Measurements from ENCODE around the gene SURF6.
A peak's percentile ranks its signal among the peaks of the same experiment; 100 is the strongest.
"Not testable (repeated sequence)": the region's sequence is repeated elsewhere in the genome, so short reads cannot be mapped to it uniquely, and the experiment has no call there.

Gene SURF6
- 80.3 to 120 reads per million in 2 experiments for total RNA-seq

DNA sequence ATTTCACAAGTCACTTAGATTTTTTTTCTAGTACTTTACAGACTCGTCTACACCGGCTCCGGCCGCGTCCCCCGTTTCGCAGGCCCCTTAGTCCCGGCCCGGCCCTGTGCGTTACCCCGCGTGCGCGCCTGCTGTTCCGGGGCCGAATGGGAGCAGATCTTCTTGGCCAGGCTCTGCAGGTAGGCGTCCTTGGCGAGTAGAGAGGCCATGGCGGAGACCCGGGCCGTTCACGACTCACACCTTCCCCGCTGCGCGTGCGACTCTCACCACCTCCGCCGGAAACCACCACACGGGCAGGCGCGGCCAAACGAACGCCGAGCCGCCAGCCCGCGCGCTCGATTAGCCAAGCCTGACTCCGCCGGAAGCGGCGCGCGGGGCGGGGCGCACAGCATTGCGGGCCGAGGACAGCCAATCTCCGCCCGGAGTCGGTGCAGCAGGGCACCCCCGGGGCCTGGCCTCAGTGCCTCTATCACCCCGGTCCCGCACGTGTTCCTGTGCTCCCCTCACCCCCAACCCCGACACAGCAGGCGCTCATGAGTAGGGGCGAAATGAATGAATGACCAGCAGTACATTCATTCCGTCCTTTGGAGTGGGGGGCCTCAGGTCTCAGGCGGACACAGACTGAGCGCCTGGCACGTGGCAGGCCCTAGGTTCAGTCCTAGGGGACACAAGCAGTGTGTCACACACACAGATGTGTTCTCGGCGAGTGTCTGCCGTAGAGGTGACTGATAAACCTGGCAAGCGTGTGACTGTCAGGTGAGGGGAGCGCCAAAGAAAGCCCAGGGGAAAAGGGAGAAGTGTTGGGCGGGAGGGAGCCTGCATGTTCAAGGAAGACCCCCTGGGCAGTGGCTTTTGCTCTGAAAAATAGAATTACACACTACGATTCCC lies at the start of gene SURF6:
SURF6 (minus strand) TSS at position 265 of the 888 bp plus-strand sequence; CDS start at position 209, 56 bp downstream.
- peak; percentile 91 for DNase-seq (ENCODE audit: low read depth)

DNA sequence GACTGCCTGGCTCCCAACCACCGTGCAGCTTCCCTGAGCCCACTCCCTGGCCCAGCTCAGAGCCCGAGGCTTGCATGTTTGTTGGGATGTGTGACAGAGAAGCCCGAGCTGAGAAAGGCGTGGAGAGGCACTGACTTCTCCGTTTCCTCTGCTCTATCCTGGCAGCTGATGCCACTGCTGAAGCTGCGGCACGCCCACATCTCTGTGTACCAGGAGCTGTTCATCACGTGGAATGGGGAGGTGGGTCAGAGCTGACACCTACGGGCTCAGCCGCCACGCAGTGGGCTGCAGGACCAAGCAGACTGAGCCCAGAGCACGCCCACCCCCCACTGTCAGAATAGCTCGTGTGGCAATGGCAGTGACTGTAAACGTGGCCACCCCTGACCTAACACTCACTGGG lies 49.5 kb upstream of the SURF6 start:
- DNase-seq (ENCODE audit: low read depth), result no peak

DNA sequence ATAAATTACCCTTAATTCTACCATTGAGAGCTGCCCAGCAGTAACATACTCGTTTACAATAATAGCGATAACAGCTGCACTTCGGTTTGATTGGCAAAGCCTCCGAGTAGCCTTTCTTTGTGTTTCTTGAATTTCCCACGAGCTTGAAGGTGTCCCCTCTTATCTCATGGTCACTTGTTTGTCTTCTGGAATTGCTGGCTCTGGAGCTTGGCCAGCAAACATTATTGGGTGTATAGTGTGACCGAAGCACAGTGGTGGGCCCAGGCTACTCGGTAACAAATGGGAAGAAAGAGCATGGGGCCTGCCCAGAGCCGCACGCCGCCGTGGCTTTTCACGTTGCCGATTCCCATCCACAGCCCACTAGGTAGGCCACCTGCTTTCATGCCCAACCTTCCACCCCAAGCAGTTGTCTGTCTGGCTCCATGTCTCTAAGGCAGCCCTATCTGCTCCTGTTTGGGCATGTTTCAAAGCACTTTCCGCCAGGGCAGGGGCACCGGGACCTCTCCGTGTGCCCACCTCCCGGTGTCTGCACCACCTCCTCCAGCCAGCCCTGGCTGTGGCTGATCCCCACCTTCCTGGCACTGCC lies 48.8 kb upstream of the SURF6 start:
- no peak for DNase-seq (ENCODE audit: low read depth)

DNA sequence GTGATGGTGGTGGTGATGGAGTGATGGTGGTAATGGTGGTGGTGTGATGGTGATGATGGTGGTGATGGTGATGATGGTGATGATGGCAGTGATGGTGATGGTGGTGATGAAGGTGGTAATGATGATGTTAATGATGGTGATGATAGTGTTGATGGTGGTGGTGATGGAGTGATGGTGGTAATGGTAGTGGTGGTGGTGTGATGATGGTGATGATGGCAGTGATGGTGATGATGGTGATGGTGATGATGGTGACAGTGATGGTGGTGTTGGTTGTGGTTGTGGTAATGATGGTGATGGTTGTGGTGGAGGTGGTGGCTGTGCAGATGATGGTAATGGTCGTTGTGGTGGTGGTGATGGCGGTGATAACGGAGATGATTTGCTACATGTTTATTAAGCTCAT lies 47.5 kb upstream of the SURF6 start:
- no peak for DNase-seq (ENCODE audit: low read depth)

DNA sequence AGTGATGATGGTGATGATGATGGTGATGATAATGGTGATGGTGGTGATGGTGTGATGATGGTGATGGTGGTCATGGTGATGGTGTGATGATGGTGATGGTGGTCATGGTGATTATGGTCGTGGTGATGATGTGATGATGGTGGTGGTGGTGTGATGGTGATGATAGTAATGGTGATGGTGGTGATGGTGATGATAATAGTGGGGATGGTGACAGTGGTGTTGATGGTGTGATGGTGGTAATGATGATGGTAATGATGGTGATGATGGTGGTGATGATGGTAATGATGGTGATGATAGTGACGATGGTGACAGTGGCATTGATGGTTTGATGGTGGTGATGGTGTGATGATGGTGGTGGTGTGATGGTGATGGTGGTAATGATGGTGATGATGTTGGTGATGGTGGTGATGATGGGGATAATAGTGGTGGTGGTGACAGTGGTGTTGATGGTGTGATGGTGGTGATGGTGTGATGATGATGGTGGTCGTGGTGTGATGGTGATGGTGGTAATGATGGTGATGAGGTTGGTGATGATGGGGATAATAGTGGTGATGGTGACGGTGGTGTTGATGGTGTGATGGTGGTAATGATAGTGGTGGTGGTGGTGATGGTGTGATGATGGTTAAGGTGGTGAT lies 46.6 kb upstream of the SURF6 start:
- DNase-seq (ENCODE audit: low read depth), result no peak

DNA sequence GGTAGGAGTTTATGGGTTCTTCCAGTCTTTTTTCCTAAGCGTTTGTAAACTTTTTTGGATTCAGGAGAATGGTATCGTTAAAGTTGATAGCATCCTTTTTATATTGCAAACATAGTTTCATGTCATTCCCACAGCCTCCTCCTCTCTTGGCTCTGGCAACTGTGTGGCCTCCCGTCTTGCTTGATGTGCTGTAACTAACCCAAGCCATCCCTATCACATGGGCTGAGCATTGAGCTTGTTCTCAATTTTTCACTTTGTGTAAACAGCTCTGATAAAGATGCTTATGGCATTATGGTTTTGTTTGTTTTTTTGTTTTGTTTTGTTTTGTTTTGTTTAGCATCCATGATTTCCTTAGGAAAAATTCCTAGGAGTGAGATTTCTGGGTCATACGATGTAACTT lies 44.7 kb upstream of the SURF6 start:
- no peak for DNase-seq (ENCODE audit: low read depth)

DNA sequence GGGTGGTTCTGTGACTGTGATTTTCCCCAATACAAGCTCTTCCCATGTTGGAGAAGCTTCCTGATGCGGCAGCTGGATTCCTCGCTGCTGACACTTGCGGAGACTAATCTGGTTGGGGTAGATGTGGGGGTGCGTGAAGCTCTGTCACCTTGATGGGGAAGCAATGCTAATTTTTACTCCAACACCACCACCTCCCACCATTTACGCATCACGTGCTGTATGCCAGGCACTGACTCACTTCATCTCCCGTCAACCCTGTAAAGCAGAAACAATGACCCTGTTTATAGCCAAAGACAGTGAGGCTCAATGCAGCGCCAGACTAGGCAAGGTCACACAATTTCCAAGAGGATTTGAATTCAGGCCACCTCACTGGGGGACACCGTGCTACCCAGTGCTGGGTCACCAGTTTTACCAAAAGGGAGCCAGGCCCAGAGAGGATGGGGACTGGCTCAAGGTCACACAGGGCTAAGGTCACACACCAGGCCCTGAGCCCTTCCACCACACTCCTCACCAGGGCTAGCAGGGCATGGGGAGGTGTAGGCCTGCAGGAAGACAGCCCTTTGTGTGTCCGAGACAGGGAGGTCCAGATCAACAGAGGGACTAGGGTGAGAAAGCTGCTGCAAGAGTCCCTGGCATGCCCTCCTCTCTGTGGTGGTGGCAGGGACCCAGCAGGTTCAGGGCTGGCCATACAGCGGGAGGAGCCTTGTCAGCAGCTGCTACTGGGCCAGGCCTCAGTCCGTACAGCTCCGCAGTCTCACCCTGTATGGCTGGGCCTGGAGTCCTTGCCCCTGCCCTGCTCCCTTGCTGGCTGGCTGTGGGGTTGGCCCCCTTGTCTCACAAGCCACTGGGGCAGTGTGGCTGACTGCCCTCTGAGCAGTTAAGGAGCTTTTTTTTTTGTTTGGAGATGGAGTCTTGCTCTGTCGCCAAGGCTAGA lies 43.4 kb upstream of the SURF6 start:
- no peak for DNase-seq (ENCODE audit: low read depth)

DNA sequence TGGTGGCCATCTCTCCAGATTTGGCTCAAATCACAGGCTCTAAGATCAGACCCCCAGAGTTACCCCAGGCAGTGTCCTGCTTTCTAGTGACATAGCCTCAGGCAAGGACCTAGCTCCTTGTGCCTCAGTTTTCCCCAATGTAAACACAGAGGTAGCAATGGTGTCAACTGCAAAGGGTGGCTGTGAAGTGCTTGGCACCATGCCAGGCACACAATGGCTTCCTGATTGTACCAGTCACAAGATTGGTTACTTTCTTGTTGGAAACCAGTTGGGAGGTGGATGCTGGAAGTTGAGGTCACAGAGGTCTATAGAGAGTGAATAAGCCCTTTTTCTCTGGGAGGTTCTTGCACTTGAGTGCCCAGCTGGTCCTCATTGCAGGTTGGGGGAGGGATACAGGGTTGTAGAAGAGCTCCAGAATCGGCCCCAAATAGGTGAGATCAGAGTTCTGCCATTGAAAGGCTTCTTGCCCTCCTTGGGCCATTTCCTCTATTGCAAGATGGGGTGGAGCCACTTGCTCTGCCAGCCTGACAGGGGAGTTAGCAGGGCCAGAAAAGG lies 42.5 kb upstream of the SURF6 start:
- no peak for DNase-seq (ENCODE audit: low read depth)

DNA sequence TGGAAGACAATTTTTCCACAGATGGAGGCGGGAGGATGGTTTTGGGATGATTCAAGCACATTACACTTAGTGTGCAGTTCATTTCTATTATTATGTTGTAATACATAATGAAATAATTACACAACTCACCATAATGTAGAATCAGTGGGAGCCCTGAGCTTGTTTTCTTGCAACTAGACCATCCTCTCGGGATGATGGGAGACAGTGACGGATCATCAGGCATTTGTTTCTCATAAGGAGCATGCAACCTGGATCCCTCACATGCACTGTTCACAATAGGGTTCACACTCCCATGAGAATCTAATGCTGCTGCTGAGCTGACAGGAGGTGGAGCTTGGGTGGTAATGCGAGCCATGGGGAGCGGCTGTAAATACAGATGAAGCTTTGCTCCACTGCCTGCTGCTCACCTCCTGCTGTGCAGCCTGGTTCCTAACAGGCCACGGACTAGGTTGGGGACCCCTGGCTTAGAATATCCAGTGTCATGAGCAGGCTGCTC lies 41.8 kb upstream of the SURF6 start:
- no peak for DNase-seq (ENCODE audit: low read depth)

DNA sequence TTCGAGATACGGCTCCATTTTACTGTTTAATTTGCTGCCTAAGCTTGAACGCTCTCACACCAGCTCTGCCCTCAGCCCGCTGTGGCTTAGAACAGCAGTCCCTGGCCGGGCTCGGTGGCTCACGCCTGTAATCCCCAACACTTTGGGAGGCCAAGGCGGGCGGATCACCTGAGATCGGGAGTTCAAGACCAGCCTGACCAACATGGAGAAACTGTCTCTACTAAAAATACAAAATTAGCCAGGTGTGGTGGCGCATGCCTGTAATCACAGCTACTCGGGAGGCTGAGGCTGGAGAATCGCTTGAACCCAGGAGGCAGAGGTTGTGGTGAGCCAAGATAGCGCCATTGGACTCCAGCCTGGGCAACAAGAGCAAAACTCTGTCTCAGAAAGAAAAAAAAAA lies 41.3 kb upstream of the SURF6 start:
- not testable (repeated sequence) for DNase-seq (ENCODE audit: low read depth)

DNA sequence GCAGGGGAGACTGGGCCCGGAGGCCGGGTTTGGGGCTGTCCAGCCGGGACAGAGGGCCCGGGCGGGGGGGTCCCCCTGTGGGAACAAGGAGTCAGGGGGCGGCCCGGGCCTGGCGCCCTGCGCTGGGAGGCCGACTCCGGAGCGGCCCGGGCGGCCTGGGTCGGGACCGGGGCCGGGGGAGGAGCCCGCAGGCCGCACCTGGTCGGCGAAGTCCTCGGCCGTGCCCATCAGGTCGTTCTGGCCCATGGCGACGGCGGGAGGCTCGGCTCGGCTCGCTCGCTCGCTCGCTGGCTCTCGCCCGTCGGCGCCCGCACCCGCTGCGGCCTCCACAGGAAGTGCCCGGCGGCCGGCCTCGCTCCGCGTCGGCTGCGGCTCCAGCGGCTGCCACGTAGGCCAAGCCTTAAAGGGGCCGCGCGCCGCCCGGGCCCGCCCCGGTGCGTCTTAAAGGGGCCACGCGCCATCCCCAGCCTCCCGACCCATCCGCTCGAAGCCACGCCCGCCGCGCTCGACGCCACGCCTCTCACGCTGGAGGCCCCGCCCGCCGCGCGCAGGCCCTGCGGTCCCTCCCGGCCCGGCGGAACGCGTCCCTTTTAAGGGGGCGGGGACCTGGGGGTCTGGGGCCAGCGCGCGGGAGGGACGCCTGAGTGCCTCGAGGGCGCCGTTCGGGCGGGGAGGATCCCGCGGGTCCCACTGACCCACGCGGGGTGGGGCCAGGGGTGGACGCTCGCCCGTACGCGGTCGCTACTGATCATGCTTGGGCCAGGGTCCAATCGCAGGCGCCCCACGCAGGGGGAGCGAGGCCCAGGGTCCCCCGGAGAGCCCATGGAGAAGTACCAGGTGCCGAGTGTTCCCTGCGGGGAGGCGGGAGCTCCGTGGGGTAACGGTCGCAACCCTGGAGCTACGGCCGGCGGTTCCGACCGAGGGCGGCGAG lies 40.0 kb upstream of the SURF6 start, which contains the start of the genes STKLD1 and SURF4:
STKLD1 (plus strand) TSS at position 643 of the 931 bp plus-strand sequence; CDS start at position 751, 108 bp downstream.
SURF4 (minus strand) TSS at position 337 of the 931 bp plus-strand sequence; CDS start at position 246, 91 bp downstream.
- peak; percentile 87 for DNase-seq (ENCODE audit: low read depth)

DNA sequence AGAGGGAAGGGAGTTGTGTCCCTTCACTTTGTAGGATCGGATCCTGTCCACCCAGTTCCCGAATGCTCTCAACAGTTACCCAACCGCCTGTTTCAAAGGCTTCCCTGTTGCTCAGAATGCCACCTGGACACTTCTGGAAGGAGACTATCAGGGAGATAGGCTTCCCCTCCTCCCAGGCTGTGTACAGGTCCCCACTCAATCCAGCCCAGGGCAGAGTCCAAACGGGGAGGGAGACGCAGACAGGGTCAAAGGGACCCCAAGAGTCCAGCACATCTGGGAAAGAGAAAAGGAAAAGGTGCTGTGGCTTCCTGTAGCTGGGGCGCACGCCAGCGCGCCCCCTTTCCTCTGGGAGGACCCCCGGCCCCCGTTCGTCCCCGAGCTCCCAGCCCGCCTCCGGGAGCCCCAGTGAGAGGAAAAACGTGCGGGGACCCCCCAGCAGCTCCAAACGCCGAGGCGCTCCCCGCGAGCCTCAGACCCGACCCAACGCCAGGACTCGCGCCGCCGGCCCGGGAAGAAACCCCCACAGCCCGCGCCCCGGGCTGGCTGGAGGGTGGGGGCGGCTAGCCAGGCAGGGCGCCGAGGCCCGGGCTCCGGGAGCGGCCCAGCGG lies 39.2 kb upstream of the SURF6 start:
- no peak for DNase-seq (ENCODE audit: low read depth)

DNA sequence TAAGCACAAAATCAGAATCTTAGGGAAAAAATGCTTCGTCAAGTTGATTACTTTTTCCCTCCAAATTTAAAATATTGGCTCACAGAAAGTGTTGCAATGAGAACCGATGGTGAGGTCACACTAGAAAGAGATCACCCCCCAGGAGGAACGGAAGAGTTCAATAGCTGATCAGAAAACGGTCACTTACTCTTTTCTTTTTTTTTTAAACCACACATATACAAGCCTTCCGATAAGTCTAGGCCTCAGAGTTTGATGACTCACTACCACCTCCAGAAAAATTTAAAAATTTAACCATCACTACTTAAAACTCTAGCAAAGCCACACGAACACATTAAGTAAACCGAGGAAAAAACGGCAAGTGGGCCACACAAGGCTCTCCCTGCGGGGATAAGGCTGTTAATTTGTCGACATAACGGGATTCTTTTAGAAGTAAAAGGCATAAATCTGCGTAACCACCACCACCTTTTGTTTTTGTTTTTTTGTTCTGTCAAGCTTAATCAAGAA lies 38.7 kb upstream of the SURF6 start:
- no peak for DNase-seq (ENCODE audit: low read depth)

DNA sequence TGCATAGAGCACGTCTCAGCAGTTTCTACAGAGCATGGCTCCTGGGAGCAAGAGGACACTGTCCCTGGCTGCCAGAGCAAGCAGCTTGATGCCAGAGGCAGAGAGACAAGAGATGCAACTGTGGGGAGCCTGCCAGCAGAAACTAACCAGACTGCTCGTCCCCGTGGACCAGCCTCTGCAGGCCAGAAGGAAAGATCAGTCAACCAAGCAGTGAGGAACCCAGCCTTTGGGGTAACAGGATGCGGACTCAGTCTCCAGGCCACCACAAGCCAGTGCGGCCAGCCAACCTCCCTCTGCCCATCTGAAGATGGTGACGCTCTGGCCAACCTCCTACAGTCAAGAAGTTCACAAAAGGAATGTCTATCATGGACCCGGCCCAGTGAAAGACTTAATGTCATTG lies 36.2 kb upstream of the SURF6 start:
- no peak for DNase-seq (ENCODE audit: low read depth)

DNA sequence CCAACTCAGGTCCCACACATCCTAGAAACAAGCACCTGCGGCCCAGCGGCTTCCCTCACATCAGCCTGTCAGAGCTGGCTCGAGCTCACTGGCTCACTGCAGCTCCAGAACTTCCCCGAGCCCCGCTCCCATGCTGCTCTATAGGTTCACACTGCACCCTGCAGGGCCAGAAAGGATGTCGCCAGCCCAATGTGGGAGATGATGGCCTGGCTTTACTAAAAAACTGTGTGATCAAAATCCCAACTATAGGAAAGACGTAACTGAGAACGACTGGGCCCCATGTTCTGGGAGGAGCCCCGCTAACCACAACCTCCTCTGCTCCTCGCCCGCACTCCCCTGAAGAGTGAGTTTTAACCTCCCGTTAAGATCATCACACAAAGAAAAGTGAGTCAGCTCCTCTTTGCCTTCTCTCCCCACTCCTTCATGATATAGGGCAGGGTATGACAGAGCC lies 35.3 kb upstream of the SURF6 start:
- peak; percentile 70 for DNase-seq (ENCODE audit: low read depth)

DNA sequence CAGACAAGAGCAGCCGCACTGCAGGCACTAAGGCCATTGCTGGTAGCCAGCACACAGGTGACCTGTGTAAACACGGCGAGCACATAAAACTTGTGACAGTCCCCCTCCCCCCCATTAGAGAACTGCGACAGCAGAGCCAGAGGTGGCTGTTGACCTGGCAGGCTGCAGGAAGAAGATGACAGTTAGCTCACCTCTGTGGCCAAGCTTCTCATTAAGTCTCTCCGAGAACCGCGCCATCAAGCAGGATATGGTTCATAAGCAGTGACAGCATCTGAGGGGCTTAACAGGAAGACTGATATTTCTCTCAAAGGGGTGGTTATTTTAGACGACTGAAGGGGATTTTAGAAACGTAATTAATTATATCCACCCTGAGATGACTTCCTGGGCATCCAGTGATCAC lies 34.7 kb upstream of the SURF6 start:
- DNase-seq (ENCODE audit: low read depth), result peak; percentile 32

DNA sequence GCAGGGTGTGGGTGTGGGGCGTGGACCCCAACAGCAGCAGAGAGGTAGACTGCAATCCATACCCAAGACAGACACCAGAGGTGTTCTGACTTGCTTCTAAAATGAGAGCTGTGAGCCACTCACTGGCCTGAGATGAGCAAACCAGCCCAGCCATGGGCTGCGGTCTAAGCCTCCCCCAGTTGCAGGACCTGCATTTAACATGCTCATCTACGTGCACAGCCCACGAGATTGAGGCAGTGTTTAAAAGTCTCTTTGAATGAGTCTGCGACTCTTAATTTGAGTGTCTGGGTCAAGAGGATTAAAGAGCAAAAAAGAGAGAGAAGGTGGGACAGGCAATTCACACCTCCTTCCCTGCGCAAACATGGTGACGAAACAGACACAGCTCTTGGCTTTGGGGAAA lies 33.9 kb upstream of the SURF6 start:
- no peak for DNase-seq (ENCODE audit: low read depth)

DNA sequence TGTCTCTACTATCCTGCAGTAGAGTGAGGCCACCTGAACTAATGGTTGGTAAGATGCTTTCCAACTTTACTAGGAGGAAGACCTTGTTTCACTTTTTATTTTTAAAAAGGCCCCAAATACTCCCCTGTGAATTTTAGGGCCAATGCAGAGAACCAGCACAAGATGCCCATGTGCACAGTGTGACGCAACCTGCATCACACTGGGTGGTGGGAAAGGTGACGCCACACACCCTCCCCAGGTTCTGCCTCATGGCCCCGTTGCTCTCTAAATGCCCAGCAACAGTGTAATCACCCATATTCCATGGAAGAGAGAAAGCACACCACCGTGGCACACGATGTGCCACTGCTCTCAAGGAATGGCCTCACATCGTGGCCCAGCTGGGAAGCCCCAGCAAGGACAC lies 33.4 kb upstream of the SURF6 start:
- no peak for DNase-seq (ENCODE audit: low read depth)

DNA sequence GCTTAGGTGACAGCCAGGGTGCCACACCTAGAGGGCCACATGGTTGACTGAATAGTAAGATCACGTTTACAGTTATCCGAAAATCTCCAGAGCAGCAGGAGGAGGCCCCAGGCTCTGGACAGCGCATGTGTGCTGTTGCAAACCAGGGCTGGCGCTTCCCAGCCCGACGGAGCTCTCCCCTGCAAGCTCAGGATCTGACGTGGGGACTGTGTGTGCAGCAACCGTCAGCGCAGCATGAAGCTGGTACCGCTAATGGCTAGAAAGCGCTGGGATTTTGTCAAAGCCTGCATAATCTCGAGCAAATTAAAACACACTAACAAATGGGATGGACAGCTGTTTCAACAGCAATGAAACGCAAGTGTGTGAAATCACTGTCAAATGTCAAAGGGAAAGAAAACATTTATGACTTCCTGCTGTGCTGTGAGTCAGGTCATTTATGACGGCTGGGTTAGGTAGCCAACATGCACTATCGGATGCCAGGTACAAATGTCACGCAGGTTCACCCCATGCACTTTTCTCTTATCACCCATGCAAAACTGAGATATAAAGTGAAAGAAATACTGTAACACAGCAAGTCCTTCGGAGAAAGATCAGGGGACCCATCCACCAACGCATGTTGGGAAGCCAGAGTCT lies 32.4 kb upstream of the SURF6 start:
- no peak for DNase-seq (ENCODE audit: low read depth)

Data from T follicular helper cell (primary cell).